HepG2 (cell line): ENCODE data around the gene SPTBN2. TPM values are rescaled to one million over a fixed set of nuclear protein-coding genes. Genes with fewer than 3 reads are reported as not detected.

Source experiments
- CAMTA2 ChIP-seq: sonication (generic); formaldehyde crosslinking; IDR thresholded peaks from 2 replicates; pipeline ENCODE4 v1.4.0; 2020; ENCODE audit warnings: mild to moderate bottlenecking, missing genetic modification reagents, borderline replicate concordance
- DZIP1 ChIP-seq: sonication (generic); formaldehyde crosslinking; IDR thresholded peaks from 2 replicates; pipeline ENCODE4 v1.5.0; 2020; ENCODE audit warnings: mild to moderate bottlenecking, missing genetic modification reagents
- HNRNPLL ChIP-seq: fragments of 200-400 bp; formaldehyde crosslinking; IDR thresholded peaks from 2 replicates; pipeline ENCODE4 v1.6.1; 2017; ENCODE audit warnings: mild to moderate bottlenecking, low read depth, low read length; ENCODE audit not compliant: poor library complexity, severe bottlenecking
- HOXD1 ChIP-seq: sonication (generic); formaldehyde crosslinking; IDR thresholded peaks from 2 replicates; pipeline ENCODE4 v1.5.0; 2020; ENCODE audit warnings: missing genetic modification reagents
- KDM5A ChIP-seq: fragments of 200-600 bp; sonication (generic); IDR thresholded peaks from 2 replicates; pipeline ENCODE4 v1.7.0; 2018; ENCODE audit warnings: antibody characterized with exemption, mild to moderate bottlenecking, low read length, borderline replicate concordance
- MXD3 ChIP-seq: IDR thresholded peaks from 2 replicates; pipeline ENCODE4 v1.6.1; 2016; ENCODE audit warnings: mild to moderate bottlenecking, missing biosample characterization, missing genetic modification reagents
- PHB2 ChIP-seq: fragments of 450-650 bp; IDR thresholded peaks from 2 replicates; pipeline ENCODE4 v1.6.1; 2018; ENCODE audit not compliant: partially characterized antibody
- PLRG1 ChIP-seq: fragments of 450-650 bp; conservative IDR thresholded peaks from 2 replicates; pipeline ENCODE4 v1.6.1; 2016
- PRDM15 ChIP-seq: sonication (generic); formaldehyde crosslinking; IDR thresholded peaks from 2 replicates; pipeline ENCODE4 v1.4.0; 2020; ENCODE audit warnings: missing genetic modification reagents
- SPEN ChIP-seq: sonication (generic); formaldehyde crosslinking; IDR thresholded peaks from 2 replicates; pipeline ENCODE4 v1.5.1; 2020; ENCODE audit warnings: low read depth, mild to moderate bottlenecking, missing genetic modification reagents
- THYN1 ChIP-seq: sonication (generic); formaldehyde crosslinking; IDR thresholded peaks from 2 replicates; pipeline ENCODE4 v1.8.1; 2023; ENCODE audit warnings: low read depth, mild to moderate bottlenecking, moderate library complexity, missing genetic modification reagents, borderline replicate concordance
- ZFAT ChIP-seq: sonication (generic); formaldehyde crosslinking; conservative IDR thresholded peaks from 2 replicates; pipeline ENCODE4 v1.8.1; 2023; ENCODE audit warnings: missing genetic modification reagents, inconsistent platforms
- ZFY ChIP-seq: sonication (generic); formaldehyde crosslinking; IDR thresholded peaks from 2 replicates; pipeline ENCODE4 v1.4.0; 2020; ENCODE audit warnings: missing genetic modification reagents
- ZMYM3 ChIP-seq: sonication (generic); formaldehyde crosslinking; IDR thresholded peaks from 2 replicates; pipeline ENCODE4 v1.5.1; 2020; ENCODE audit warnings: mild to moderate bottlenecking, missing genetic modification reagents
- ZNF230 ChIP-seq: sonication (generic); formaldehyde crosslinking; IDR thresholded peaks from 2 replicates; pipeline ENCODE4 v1.4.0; 2020; ENCODE audit warnings: mild to moderate bottlenecking, missing genetic modification reagents
- ZNF383 ChIP-seq: sonication (generic); formaldehyde crosslinking; IDR thresholded peaks from 2 replicates; pipeline ENCODE4 v1.4.0; 2020; ENCODE audit warnings: missing genetic modification reagents, mild to moderate bottlenecking, borderline replicate concordance
- ZNF564 ChIP-seq: sonication (generic); formaldehyde crosslinking; IDR thresholded peaks from 2 replicates; pipeline ENCODE4 v1.8.1; 2023; ENCODE audit warnings: mild to moderate bottlenecking, missing genetic modification reagents
- ZNF614 ChIP-seq: IDR thresholded peaks from 2 replicates; pipeline ENCODE4 v1.6.1; 2018; ENCODE audit warnings: missing biosample characterization, missing genetic modification reagents, inconsistent platforms, borderline replicate concordance
- ZNF678 ChIP-seq: sonication (generic); formaldehyde crosslinking; IDR thresholded peaks from 2 replicates; pipeline ENCODE4 v1.4.0; 2020; ENCODE audit warnings: mild to moderate bottlenecking, missing genetic modification reagents
- ZNF839 ChIP-seq: sonication (generic); formaldehyde crosslinking; IDR thresholded peaks from 2 replicates; pipeline ENCODE4 v1.4.0; 2020; ENCODE audit warnings: missing genetic modification reagents, mild to moderate bottlenecking, borderline replicate concordance
- ZUFSP ChIP-seq: sonication (generic); formaldehyde crosslinking; IDR thresholded peaks from 2 replicates; pipeline ENCODE4 v1.9.0; 2021; ENCODE audit warnings: missing genetic modification reagents, mild to moderate bottlenecking, borderline replicate concordance
- polyA plus RNA-seq, 8 experiments: library from polyadenylated mRNA; depleted of rRNA in 3 of 8; stranded (reverse) in 7 of 8; unstranded in 1 of 8; fragments of >200 nt; fragmentation: Illumina TruSeq in 4 of 8; extraction: Trizol in 4 of 8; gene quantifications; 2 replicates each; pipeline versions ENCODE4 v1.2.1 to v1.2.3, GENCODE V29; 2011 to 2016; ENCODE audit warnings: low read depth in 4 of 8, missing spikeins in 1 of 8, mixed read lengths in 1 of 8; ENCODE audit not compliant: insufficient read depth in 1 of 8
- total RNA-seq, 5 experiments: library from RNA; depleted of rRNA; stranded (reverse); fragments of >200 nt; fragmentation: Illumina TruSeq; extraction: Trizol; gene quantifications; 2 replicates each; pipeline ENCODE4 v1.2.3, GENCODE V29; 2016; ENCODE audit warnings: low read depth in 1 of 5

SPTBN2 gene
- total and polyA plus RNA-seq, 2 of the 13 experiments (the other 11 are each of a cell fraction or from before 2014, with no cell fraction given) = 0.65 to 4.0 TPM

GRCh38 chr11:66638177-66639065 is 90.6 kb downstream of the SPTBN2 start, which contains the start of gene RBM4 (continued):
- TF ChIP-seq PRDM15 (CRISPR knock-in tag) (no peak), CAMTA2 (CRISPR knock-in tag) (peak; percentile 28; the same call in 1 of the 2 replicates), ZFY (CRISPR knock-in tag) (peak; percentile 64), ZNF614 (CRISPR knock-in tag) (no peak), THYN1 (CRISPR knock-in tag) (no peak), ZFAT (CRISPR knock-in tag) (no peak), ZNF839 (no peak), PHB2 (no peak), ZUFSP (CRISPR knock-in tag) (no peak), ZNF678 (CRISPR knock-in tag) (no peak), PLRG1 (no peak), ZMYM3 (CRISPR knock-in tag) (no peak), DZIP1 (CRISPR knock-in tag) (no peak), ZNF230 (CRISPR knock-in tag) (no peak; the same call in 1 of the 2 replicates), HNRNPLL (peak; percentile 63), ZNF564 (CRISPR knock-in tag) (no peak), HOXD1 (0 out of 2 replicates have a peak, but pooled peaks have one; percentile 19), KDM5A (peak; percentile 55), SPEN (CRISPR knock-in tag) (no peak), MXD3 (no peak), ZNF383 (CRISPR knock-in tag) (no peak)
